Ishikawa (cell line): ENCODE data around the gene LDAF1.

ENCODE experiments used
- CEBPB ChIP-seq: IDR thresholded peaks from 2 replicates; pipeline ENCODE4 v1.6.1; 2012
- MAX ChIP-seq: IDR thresholded peaks from 2 replicates; pipeline ENCODE4 v1.6.1; 2012
- TCF12 ChIP-seq: IDR thresholded peaks from 2 replicates; pipeline ENCODE4 v1.6.1; 2012; ENCODE audit warnings: low read depth
- YY1 ChIP-seq: IDR thresholded peaks from 2 replicates; pipeline ENCODE4 v1.6.1; 2012; ENCODE audit warnings: low read depth

GRCh38 chr16:21126518-21126917, 32.0 kb upstream of the LDAF1 start:
- TF ChIP-seq CEBPB: no peak
- TF ChIP-seq MAX: no peak
- no peak for TF ChIP-seq TCF12
- TF ChIP-seq YY1: no peak
